ENCODE results near the gene NUP42. TPM values are rescaled to one million over a fixed set of nuclear protein-coding genes. Genes with fewer than 3 reads are reported as not detected.

NUP42 gene, protein sequence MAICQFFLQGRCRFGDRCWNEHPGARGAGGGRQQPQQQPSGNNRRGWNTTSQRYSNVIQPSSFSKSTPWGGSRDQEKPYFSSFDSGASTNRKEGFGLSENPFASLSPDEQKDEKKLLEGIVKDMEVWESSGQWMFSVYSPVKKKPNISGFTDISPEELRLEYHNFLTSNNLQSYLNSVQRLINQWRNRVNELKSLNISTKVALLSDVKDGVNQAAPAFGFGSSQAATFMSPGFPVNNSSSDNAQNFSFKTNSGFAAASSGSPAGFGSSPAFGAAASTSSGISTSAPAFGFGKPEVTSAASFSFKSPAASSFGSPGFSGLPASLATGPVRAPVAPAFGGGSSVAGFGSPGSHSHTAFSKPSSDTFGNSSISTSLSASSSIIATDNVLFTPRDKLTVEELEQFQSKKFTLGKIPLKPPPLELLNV
- total RNA-seq = 20.3 TPM
- long read RNA-seq, transcript NUPL2-201 (7 exons, 1,795 nt) = major isoform, 20 of 26 reads
- long read RNA-seq, partial matches to known transcripts = 0 of 26 reads
- long read RNA-seq, other reads (novel, unspliced or antisense) = 2 of 26 reads

DNA sequence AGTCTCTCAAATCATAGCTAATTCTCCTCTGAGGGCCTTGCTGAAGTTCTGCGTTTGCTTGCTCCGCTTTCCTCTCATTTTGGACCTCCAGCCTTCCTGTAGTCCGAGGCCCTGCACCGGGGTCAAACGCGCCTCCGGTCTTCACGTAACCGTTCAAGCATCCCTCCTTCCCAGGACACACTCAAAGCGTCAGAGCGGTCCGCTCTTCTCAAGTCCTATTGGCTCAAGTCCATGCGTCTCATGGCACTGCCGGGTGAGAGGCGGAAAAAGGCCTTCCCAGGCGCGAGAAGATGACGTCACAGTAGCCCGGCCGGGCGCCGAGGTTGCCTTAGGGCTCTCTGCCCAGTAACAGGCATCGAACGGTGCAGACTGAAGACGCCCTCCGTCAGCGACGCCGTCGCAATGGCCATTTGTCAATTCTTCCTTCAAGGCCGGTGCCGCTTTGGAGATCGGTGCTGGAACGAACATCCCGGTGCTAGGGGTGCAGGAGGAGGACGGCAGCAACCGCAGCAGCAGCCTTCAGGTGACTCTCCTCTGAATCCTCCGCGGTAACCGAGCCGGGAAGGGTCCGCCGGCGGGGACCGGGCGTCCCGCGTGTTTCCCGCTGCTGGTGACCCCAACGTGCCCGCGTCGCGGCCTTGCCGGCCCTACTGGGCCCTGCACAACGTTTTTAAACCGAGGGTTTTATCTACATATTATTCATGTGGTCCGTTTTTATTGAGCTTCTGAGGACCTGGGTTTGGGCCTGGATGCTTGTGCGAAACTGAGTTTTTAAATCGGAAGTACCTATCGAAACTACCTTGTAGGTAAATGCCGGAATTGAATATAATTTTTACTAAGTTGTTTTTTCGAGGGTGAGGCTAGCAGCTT, at the start of gene NUP42:
Gene NUP42, plus strand, starts transcription at position 365 of the 870 bp plus-strand sequence. Its CDS starts 38 bp downstream, at position 403.
- Histone ChIP-seq H3K4me3 (peak within 1 kb of the TSS; percentile 94), H3K27me3 (ENCODE audit: low read depth) (no peaks in the 10 kb centered on the region), H3K9me3 (replicated peaks) (no peaks in the 10 kb centered on the region), H3K4me1 (peaks cover 58% of the 10 kb centered on the region), H3K27ac (replicated peaks) (peak within 1 kb of the TSS; percentile 96), H3K36me3 (peaks cover 13% of the 10 kb centered on the region)
- DNase-seq = peak; percentile 93
- TF ChIP-seq, protein P1, sequence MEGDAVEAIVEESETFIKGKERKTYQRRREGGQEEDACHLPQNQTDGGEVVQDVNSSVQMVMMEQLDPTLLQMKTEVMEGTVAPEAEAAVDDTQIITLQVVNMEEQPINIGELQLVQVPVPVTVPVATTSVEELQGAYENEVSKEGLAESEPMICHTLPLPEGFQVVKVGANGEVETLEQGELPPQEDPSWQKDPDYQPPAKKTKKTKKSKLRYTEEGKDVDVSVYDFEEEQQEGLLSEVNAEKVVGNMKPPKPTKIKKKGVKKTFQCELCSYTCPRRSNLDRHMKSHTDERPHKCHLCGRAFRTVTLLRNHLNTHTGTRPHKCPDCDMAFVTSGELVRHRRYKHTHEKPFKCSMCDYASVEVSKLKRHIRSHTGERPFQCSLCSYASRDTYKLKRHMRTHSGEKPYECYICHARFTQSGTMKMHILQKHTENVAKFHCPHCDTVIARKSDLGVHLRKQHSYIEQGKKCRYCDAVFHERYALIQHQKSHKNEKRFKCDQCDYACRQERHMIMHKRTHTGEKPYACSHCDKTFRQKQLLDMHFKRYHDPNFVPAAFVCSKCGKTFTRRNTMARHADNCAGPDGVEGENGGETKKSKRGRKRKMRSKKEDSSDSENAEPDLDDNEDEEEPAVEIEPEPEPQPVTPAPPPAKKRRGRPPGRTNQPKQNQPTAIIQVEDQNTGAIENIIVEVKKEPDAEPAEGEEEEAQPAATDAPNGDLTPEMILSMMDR (IDR thresholded peaks at IDR 0.05; ENCODE audit: borderline replicate concordance) = no peak
- intact Hi-C loops (cut with micrococcal nuclease) = loop anchor here (5.0 to 10.0 kb wide), 2 partner anchors 80 to 83 kb away; no protein-coding TSS in a partner anchor

DNA sequence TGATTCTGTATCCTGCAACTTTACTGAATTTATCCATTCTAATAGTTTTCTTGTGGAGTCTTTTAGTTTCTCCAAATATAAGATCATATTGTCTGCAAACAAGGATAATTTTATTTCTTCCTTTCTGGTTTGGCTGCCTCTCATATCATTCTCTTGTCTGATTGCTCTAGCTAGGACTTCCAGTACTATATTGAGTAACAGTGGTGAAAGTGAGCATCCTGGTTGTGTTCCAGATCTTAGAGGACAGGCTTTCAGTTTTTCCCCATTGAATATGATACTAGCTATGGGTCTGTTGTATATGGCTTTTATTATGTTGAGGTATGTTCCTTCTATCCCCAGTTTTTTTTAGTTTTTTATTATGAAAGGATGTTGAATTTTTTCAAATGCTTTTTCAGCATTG, 48.1 kb upstream of the NUP42 start:
- Histone ChIP-seq H3K27ac (replicated peaks) (peak overlapping the region; percentile 77), H3K36me3 (peaks cover 27% of the 10 kb centered on the region), H3K4me1 (peaks cover 40% of the 10 kb centered on the region), H3K4me3 (no peak overlapping the region), H3K27me3 (ENCODE audit: low read depth) (no peaks in the 10 kb centered on the region), H3K9me3 (replicated peaks) (peaks cover 15% of the 10 kb centered on the region)
- TF ChIP-seq, protein P1 (IDR thresholded peaks at IDR 0.05; ENCODE audit: borderline replicate concordance) = no peak
- DNase-seq = no peak
- intact Hi-C loops (cut with micrococcal nuclease) = no loop called here

DNA sequence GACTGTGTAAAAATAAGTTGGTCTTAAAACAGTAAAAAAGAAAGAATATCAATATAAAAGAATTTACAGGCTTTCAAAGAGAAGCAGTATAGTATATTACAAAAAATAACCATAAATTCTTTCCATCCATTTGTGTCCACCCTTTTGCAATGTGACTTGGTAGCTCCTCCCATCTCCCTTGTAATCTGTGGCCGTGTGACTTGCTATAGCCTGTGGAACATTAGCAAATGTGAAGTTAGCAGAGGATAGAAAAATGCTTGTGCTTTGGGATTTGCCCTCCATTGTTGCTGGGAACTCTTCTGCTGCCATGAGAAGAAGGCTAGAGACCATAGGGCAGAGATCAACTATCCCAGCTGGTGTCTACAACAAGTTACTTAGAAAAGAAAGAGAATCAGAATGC, 46.1 kb upstream of the NUP42 start:
- Histone ChIP-seq H3K27ac (replicated peaks) (peak overlapping the region; percentile 45), H3K4me1 (peaks cover 30% of the 10 kb centered on the region), H3K9me3 (replicated peaks) (peaks cover 15% of the 10 kb centered on the region), H3K36me3 (peaks cover 18% of the 10 kb centered on the region), H3K27me3 (ENCODE audit: low read depth) (no peaks in the 10 kb centered on the region), H3K4me3 (no peak overlapping the region)
- TF ChIP-seq, protein P1 (IDR thresholded peaks at IDR 0.05; ENCODE audit: borderline replicate concordance) = no peak
- no peak for DNase-seq
- intact Hi-C loops (cut with micrococcal nuclease) = no loop called here

DNA sequence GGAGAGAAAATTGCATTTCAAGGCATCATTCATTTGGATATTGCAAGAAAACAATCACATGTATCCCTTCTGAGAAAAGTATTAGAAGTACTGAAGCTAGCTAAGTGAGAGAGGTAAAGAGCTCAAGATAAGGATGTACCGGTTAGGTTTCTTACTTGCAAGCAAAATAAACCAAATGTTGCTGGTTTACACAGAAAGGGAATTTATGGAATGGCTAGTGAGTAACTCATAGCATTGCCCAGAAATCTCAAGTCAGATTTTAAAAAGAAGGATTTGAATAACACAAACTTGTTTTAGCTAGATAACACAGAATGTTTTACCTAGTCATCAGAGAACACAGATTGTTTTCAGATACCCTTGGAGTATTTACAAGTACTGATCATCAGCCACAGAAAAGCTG, 45.6 kb upstream of the NUP42 start:
- Histone ChIP-seq H3K9me3 (replicated peaks) (peaks cover 15% of the 10 kb centered on the region), H3K4me3 (no peak overlapping the region), H3K4me1 (peaks cover 30% of the 10 kb centered on the region), H3K27ac (replicated peaks) (peak overlapping the region; percentile 45), H3K36me3 (peaks cover 18% of the 10 kb centered on the region), H3K27me3 (ENCODE audit: low read depth) (no peaks in the 10 kb centered on the region)
- TF ChIP-seq, protein P1 (IDR thresholded peaks at IDR 0.05; ENCODE audit: borderline replicate concordance) = no peak
- intact Hi-C loops (cut with micrococcal nuclease) = no loop called here
- no peak for DNase-seq

DNA sequence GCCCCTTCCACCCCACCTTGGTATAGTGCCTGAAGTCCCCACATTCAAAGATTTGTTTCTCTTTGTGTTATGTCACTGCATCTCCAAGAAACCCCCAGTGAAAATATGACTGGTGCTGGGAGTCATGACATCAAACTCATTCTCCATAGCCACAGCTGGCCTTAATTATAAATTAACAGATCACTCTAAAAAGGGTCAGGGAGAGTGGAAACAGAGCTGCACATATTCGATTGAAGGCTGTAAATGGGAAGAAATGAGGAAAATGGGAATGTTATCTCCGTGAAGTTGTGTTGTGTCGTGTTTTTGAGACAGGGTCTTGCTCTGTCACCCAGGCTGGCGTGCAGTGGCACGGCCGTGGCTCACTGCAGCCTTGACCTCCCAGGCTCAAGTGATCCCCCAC, 24.2 kb upstream of the NUP42 start:
- Histone ChIP-seq H3K27me3 (ENCODE audit: low read depth) (no peaks in the 10 kb centered on the region), H3K36me3 (peaks cover 66% of the 10 kb centered on the region), H3K4me1 (peaks cover 14% of the 10 kb centered on the region), H3K27ac (replicated peaks) (no peak overlapping the region), H3K9me3 (replicated peaks) (no peaks in the 10 kb centered on the region), H3K4me3 (no peak overlapping the region)
- TF ChIP-seq, protein P1 (IDR thresholded peaks at IDR 0.05; ENCODE audit: borderline replicate concordance) = no peak
- DNase-seq = no peak
- intact Hi-C loops (cut with micrococcal nuclease) = no loop called here
